Activated effector memory CD4-positive, alpha-beta T cell treated with anti-CD3 and anti-CD28 coated beads, Interleukin-2, amount 50 U/mL, for 16 hours (primary cell): Measurements from ENCODE around the gene HEYL.

Experiments
- DNase-seq: peaks from one replicate; pipeline ENCODE4 v3.0.0-alpha.2; 2020

HEYL gene

GRCh38 chr1:39593386-39593785, 46.1 kb downstream of the HEYL start:
- no peak for DNase-seq

DNA sequence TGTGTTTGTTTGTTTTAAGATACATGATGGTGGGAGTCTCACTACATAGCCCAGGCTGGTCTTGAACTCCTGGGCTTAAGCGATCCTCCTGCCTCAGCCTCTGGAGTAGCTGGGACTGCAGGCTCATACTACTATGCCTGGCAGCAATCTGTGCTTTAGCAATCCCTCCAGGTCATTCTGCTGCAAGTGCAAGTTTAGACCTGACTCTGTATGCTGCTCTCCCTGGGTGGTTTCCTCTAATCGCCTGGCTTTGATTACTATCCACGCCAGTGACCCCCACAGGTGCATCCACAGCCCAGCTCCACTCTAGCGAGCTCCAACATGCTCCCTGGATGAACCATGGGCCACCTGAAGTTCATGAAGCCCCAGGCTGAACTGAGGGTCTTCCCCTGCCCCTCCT, 47.4 kb downstream of the HEYL start:
- no peak for DNase-seq

DNA sequence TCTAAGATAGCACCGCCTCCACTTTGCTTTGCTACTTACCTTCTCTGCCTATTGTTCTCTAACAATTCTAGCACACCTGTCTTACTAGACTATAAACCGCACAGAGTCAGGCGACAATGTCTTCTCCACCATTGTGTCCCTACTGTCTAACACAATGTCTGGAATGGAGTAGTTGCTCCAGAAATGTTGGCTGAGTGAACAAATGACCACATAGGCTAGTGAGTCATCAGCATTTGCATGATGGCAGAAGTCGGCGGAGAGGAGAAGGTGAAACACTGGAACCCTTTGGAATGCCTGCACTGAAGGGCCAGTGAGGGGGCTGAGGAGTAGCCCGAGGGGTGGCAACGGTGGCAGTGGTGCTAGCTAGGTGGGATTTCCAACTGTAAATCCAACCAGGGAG, 48.9 kb downstream of the HEYL start:
- DNase-seq: no peak

GRCh38 chr1:39585933-39586332, 53.5 kb downstream of the HEYL start:
- DNase-seq: no peak

- DNase-seq: peak; percentile 75
These were observed 63.3 kb downstream of the HEYL start for GRCh38 chr1:39576016-39576657.

DNA sequence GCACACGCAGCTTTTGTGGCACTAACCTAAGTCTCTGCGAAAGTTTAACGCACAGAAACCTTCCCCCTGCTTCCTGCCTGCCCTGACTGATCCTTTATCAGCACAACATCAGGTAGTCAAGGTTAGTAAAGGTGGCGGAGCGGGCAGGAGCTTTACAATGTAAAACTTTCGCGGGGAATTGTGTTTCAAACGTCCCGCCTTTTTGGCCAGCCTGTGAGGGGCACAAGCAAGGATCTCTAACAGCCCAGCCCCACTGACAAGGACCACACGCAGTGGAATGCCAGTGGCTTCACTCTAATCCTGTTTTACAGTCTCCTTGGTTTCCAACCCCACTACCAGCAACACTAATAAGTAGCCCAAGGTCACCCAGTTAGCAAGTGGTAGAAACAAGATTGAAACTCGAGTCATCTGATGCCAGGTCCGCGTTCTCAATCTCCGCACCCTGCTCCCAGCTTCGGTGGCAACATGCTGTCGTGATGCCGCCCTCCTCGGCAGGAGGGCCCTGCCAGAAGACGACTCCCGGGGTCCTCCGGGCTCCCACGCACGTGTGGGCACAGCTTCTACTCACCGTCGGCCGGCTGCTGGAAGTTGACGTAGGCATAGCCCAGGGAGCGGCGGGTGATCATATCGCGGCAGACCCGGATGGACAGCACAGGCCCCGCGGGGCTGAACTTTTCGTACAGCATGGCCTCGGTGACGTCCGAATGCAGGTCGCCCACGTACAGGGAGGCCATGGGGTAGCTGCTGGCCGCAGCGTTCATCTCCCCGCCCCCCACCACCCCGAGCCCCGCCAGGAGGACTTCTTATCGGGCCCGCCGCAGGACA, 64.0 kb downstream of the HEYL start:
- DNase-seq: peak; percentile 83

DNA sequence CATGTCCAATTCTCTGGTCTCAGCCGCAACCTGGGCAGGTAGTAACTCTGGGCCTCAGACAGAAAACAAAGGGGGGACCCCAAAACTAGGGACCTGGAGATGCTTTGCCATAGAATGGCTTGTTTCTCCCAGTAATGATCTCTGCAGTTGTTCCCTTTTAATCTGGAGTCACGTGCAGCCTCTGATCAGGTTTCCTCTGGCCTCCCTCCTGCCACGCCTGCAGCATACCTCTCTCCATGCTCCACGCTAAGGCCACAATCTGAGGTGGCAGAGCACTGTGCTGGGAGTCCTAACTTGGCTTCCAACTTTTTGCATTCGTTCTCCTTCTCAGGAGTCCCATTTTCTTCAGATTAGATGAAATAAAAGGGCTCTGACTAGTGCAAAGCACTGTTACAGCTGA, 64.8 kb downstream of the HEYL start:
- DNase-seq: no peak
